T47D (cell line): ENCODE results near the gene C12orf56.
"Not testable (repeated sequence)": the region's sequence is repeated elsewhere in the genome, so short reads cannot be mapped to it uniquely, and the experiment has no call there.

Experiments
- DNase-seq, 2 experiments: peaks; one replicate each; pipeline versions ENCODE4 v3.0.0 to v3.0.0-alpha.2; 2011 to 2012; ENCODE audit warnings: low read depth in 1 of 2, low spot score in 1 of 2
- JUND ChIP-seq: IDR thresholded peaks from 2 replicates; pipeline ENCODE4 v1.6.1; 2012; ENCODE audit warnings: low read depth
- in situ Hi-C: cut with HindIII; loops from 2 replicates; pipeline ENCODE4 v1.10.0; 2016; ENCODE audit warnings: low sequenced_read_pairs, low pct_unique_long_range_greater_than_20kb

C12orf56 gene

GRCh38 chr12:64318605-64319004, 72.0 kb downstream of the C12orf56 start:
- DNase-seq, result peak in 1 of 2 experiments; percentile 53
- TF ChIP-seq JUND, result no peak
- in situ Hi-C loops, result no loop called here

GRCh38 chr12:64311877-64312276, 78.7 kb downstream of the C12orf56 start:
- in situ Hi-C loops, result no loop called here

GRCh38 chr12:64304571-64304970, 86.0 kb downstream of the C12orf56 start:
- no peak for DNase-seq
- in situ Hi-C loops, result no loop called here
- TF ChIP-seq JUND, result no peak

More at GRCh38 chr12:64311877-64312276, 78.7 kb downstream of the C12orf56 start:
- TF ChIP-seq JUND, result no peak
- no peak for DNase-seq

GRCh38 chr12:64299628-64300027, 90.9 kb downstream of the C12orf56 start:
- no peak for TF ChIP-seq JUND
- in situ Hi-C loops, result no loop called here
- no peak for DNase-seq

GRCh38 chr12:64296301-64296700, 94.3 kb downstream of the C12orf56 start:
- DNase-seq, result no peak
- in situ Hi-C loops, result no loop called here
- TF ChIP-seq JUND, result no peak

GRCh38 chr12:64293654-64294364, 96.7 kb downstream of the C12orf56 start:
- in situ Hi-C loops, result no loop called here
- no peak for TF ChIP-seq JUND
- no peak for DNase-seq

GRCh38 chr12:64293174-64293573, 97.4 kb downstream of the C12orf56 start:
- DNase-seq, in situ Hi-C loops: not testable (repeated sequence)

- DNase-seq, result no peak
- in situ Hi-C loops, result no loop called here
- TF ChIP-seq JUND, result no peak
These were observed 104.0 kb downstream of the C12orf56 start for GRCh38 chr12:64286521-64286920.

GRCh38 chr12:64284256-64284655, 106.3 kb downstream of the C12orf56 start:
- TF ChIP-seq JUND, result no peak
- in situ Hi-C loops, result no loop called here
- no peak for DNase-seq

GRCh38 chr12:64278421-64278820, 112.1 kb downstream of the C12orf56 start:
- DNase-seq, result no peak
- TF ChIP-seq JUND, result no peak
- in situ Hi-C loops, result no loop called here

- DNase-seq, result peak in 1 of 2 experiments; percentile 63
- in situ Hi-C loops, result no loop called here
- no peak for TF ChIP-seq JUND
These were observed 116.8 kb downstream of the C12orf56 start for GRCh38 chr12:64273527-64274403.

- no peak for TF ChIP-seq JUND
- in situ Hi-C loops, result no loop called here
- DNase-seq, result no peak
These were observed 120.1 kb downstream of the C12orf56 start for GRCh38 chr12:64270411-64270810.

- DNase-seq, result no peak
These were observed 121.4 kb downstream of the C12orf56 start for GRCh38 chr12:64269161-64269560.

GRCh38 chr12:64268409-64268808, 122.1 kb downstream of the C12orf56 start:
- in situ Hi-C loops, result no loop called here
- TF ChIP-seq JUND, result no peak
- DNase-seq, result no peak

More at GRCh38 chr12:64269161-64269560, 121.4 kb downstream of the C12orf56 start:
- in situ Hi-C loops, result no loop called here
- TF ChIP-seq JUND, result no peak
